ENCODE data around the gene NLGN1.

- TF ChIP-seq CTCF (IDR thresholded peaks at IDR 0.05) (no peak), REST (IDR thresholded peaks at IDR 0.05; ENCODE audit: insufficient read depth in 1 of 2, low read depth in 2 of 2, low read length in 1 of 2) (no peak), POLR2AphosphoS5 (IDR thresholded peaks at IDR 0.05; ENCODE audit: low read depth, low read length) (no peak), SIN3A (IDR thresholded peaks at IDR 0.05; ENCODE audit: borderline replicate concordance, insufficient read depth, low read depth, low read length) (no peak)
Measured at GRCh38 chr3:173762501-173762900, 365.0 kb downstream of the NLGN1 start.

Measured in Panc1 (cell line).